HUES6 (cell line): ENCODE results near the gene CD74.
A peak's percentile ranks its signal among the peaks of the same experiment; 100 is the strongest.

Source experiments
- H3K27ac ChIP-seq: 2 replicates; pipeline ENCODE4 v1.7.0; 2013; ENCODE audit warnings: low read depth, mild to moderate bottlenecking, low read length, inconsistent platforms
- H3K27me3 ChIP-seq: 2 replicates; pipeline ENCODE4 v1.6.1; 2013; ENCODE audit warnings: low read length; ENCODE audit not compliant: control insufficient read depth, insufficient read depth
- H3K36me3 ChIP-seq: 2 replicates; pipeline ENCODE4 v1.6.1; 2013; ENCODE audit warnings: low read length; ENCODE audit not compliant: control insufficient read depth, insufficient read depth
- H3K4me1 ChIP-seq: 2 replicates; pipeline ENCODE4 v1.6.1; 2013; ENCODE audit warnings: low read length; ENCODE audit not compliant: control insufficient read depth, insufficient read depth
- H3K4me3 ChIP-seq: 2 replicates; pipeline ENCODE4 v1.5.1; 2013; ENCODE audit warnings: low read depth, low read length
- H3K9ac ChIP-seq: one replicate; pipeline ENCODE4 v1.6.1; 2013; ENCODE audit warnings: mild to moderate bottlenecking, low read length
- H3K9me3 ChIP-seq: 2 replicates; pipeline ENCODE4 v1.6.1; 2013; ENCODE audit warnings: low read depth, low read length; ENCODE audit not compliant: control insufficient read depth, insufficient read depth

Gene CD74

DNA sequence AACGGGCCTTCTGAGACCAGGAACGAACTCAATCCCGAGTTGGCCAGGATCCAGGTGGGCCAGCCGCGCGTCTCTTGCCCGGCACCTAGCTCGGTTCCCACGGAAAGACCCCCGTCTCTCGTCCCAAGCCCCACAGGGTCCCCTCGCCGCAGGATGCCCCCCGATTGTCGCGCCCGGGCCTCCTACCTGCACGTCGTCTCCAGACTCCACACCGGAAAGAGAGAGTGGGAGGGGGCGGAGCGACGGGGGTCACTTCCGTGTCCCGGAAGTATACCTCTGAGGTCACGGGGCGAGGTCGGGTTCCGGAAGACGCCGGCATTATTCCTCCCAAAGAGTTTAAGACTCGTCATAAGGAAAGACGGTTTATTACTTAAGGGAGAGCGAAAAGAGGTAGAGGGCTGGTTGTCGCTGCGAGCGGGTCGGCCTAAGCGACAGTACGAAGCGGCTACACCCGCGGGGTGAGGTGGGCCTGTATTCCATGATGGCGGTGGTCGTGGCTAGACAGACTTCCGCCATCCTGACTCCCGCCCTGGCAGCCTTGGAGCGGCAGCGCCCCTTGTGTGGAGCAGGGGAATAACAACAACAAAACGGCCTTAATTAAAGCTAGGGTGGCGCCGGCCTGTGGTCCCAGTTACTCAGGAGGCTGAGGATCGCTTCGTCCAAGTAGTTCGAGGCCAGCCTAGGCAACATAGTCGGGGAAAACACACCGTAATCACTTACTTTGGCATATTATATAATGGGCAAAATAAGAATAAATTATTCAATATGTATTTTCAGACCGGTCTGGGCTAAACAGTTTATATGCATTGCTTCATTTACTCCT lies 37.0 kb upstream of the CD74 start, which contains the start of gene RPS14:
Gene RPS14 (minus strand): TSS at position 223 of the 823 bp plus-strand sequence. CDS start 2,006 bp downstream, outside the sequence.
- H3K4me3 ChIP-seq, result peak within 1 kb of the TSS; percentile 85
- peaks cover 47% of the 10 kb centered on the region for H3K36me3 ChIP-seq
- H3K27ac ChIP-seq, result peak within 1 kb of the TSS; percentile 99
- no peaks in the 10 kb centered on the region for H3K27me3 ChIP-seq
- H3K9ac ChIP-seq, result peak within 1 kb of the TSS; percentile 99
- peaks cover 22% of the 10 kb centered on the region for H3K4me1 ChIP-seq
- H3K9me3 ChIP-seq, result no peaks in the 10 kb centered on the region

DNA sequence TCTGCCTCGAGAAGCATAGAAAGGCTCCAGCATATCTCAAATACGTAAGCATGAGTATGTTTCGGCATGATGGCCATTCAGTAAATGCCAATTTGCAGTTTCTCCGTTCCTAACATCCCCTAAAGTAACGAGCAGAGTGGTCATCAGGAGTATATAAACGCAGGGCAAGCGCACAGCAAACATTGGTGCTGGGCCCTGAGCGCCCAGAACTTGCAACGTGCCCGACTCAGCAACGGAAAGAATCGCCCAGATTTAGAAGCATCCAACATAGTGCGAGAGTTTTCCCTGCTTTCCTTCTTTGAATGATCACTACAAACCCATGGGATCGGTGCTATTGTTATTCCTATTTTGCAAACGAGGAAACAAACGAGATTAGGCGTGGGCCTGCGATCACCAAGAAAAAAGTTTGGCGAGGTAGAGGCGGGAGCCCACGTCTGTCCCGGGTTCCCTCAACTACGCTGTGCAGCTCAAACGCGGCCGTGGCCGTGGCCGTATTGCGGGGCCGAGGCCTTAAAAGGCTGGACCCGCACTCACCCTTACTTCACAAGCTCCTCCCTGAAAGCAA lies 36.3 kb upstream of the CD74 start:
- Histone ChIP-seq H3K9ac (peak overlapping the region; percentile 99), H3K27ac (peak overlapping the region; percentile 99), H3K27me3 (no peaks in the 10 kb centered on the region), H3K4me3 (peak overlapping the region; percentile 85), H3K9me3 (no peaks in the 10 kb centered on the region), H3K4me1 (peaks cover 15% of the 10 kb centered on the region; the same call in 1 of the 2 replicates), H3K36me3 (peaks cover 54% of the 10 kb centered on the region)

DNA sequence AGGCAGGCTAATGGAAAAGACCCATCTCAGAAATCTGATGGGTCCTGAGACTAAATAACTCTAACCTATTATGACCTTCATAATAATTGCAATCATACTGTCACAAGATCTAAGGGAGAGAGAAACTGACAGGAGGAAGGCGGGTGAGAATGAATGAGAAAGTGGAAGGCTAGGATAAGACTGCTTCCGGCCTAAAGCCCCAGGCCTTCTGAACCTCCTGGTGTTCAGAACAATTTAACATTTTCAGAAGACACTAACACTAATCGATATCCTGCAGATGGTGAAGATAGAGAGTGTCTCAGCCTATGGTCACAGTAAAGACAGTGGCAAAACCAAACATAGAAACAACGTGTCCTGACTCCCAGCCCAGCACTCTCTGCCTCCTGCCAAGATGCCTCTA lies 35.6 kb upstream of the CD74 start:
- Histone ChIP-seq H3K4me1 (peaks cover 8% of the 10 kb centered on the region; the same call in 1 of the 2 replicates), H3K4me3 (peak overlapping the region; percentile 85), H3K9me3 (no peaks in the 10 kb centered on the region), H3K36me3 (peaks cover 61% of the 10 kb centered on the region), H3K27me3 (no peaks in the 10 kb centered on the region), H3K9ac (peak overlapping the region; percentile 99), H3K27ac (peak overlapping the region; percentile 99)

DNA sequence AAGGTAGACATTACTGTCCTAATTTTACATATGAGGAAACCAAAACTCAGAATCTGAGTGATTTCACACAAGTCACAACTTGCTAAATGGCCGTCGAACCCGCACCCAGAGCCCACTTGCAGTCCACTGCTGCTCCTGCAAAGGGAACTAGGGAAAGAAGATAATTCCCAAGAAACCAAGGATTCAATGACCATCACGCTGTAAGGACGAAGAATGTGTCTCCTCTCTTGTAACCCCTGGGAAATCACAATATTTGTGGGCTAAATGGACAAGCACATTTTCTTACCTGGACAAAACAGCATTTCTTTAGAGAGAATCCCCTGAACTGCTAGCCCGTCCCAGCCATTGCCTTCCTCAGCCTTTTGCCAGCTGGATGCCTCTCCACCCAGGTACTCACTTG lies 34.5 kb upstream of the CD74 start:
- H3K9me3 ChIP-seq, result no peaks in the 10 kb centered on the region
- H3K4me3 ChIP-seq, result peak overlapping the region; percentile 85; the same call in 1 of the 2 replicates
- no peak overlapping the region for H3K27ac ChIP-seq
- H3K4me1 ChIP-seq, result peaks cover 10% of the 10 kb centered on the region; the same call in 1 of the 2 replicates
- peak overlapping the region; percentile 99 for H3K9ac ChIP-seq
- no peaks in the 10 kb centered on the region for H3K27me3 ChIP-seq
- H3K36me3 ChIP-seq, result peaks cover 65% of the 10 kb centered on the region

DNA sequence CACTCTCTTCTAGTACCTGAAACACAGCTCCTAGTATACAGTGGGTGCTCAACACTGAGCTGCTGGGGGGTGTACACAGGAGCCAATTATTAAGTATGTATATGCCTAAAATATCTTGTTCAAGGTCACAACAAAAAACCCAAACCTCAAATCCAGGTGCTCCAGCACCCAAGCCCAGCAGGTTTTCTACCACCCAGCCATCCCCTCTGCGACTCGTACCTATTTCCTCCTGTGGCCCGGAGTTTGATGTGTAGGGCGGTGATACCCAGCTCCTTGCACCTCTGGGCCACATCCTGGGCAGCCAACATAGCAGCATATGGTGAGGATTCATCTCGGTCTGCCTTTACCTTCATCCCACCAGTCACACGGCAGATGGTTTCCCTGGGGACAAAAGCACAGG lies 33.9 kb upstream of the CD74 start:
- peaks cover 65% of the 10 kb centered on the region for H3K36me3 ChIP-seq
- no peak overlapping the region for H3K27ac ChIP-seq
- peak overlapping the region; percentile 3 for H3K9ac ChIP-seq
- no peak overlapping the region for H3K4me3 ChIP-seq
- H3K27me3 ChIP-seq, result no peaks in the 10 kb centered on the region
- H3K9me3 ChIP-seq, result no peaks in the 10 kb centered on the region
- H3K4me1 ChIP-seq, result peaks cover 16% of the 10 kb centered on the region

DNA sequence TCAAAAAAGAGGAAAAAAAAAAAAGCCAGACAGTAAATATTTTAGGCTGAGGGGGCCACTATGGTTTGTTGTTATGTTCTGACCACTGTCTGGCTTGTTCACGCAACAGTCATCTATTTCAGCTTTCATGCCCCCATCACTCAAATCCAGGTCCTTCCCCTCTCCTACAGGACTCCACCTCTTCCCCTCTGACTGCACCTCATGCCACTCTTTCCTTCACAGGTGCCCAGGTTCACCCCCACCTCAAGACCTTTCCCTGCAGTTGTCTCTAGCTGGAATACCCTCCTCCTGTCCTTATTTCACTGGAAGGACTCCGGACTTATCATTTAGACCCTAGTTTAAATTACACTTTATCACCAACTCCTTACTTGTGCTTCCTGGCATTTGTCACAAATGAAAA lies 33.4 kb upstream of the CD74 start:
- Histone ChIP-seq H3K27me3 (no peaks in the 10 kb centered on the region), H3K36me3 (peaks cover 65% of the 10 kb centered on the region), H3K9ac (no peak overlapping the region), H3K4me1 (peaks cover 21% of the 10 kb centered on the region), H3K9me3 (no peaks in the 10 kb centered on the region), H3K27ac (no peak overlapping the region), H3K4me3 (no peak overlapping the region)

DNA sequence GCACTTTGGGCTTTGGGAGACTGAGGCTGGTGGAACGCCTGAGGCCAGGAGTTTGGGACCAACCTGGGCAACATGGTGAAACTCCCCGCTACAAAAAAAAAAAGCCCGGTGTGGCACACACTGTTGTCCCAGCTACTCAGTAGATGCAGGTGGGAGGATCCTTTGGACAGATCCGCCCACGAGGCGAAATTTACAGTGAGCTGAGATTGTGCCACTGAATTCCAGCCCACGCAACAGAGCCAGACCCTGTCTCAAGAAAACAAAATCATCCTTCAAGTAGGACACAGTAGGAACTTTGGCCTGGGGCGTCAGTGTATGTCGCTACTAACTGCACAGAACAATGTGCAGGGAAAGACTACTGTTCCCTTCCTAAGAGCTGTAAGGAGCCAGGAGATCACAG lies 32.1 kb upstream of the CD74 start:
- Histone ChIP-seq H3K27me3 (no peaks in the 10 kb centered on the region), H3K36me3 (peaks cover 65% of the 10 kb centered on the region), H3K9ac (no peak overlapping the region), H3K4me3 (no peak overlapping the region), H3K4me1 (peaks cover 22% of the 10 kb centered on the region), H3K9me3 (no peaks in the 10 kb centered on the region), H3K27ac (no peak overlapping the region)

DNA sequence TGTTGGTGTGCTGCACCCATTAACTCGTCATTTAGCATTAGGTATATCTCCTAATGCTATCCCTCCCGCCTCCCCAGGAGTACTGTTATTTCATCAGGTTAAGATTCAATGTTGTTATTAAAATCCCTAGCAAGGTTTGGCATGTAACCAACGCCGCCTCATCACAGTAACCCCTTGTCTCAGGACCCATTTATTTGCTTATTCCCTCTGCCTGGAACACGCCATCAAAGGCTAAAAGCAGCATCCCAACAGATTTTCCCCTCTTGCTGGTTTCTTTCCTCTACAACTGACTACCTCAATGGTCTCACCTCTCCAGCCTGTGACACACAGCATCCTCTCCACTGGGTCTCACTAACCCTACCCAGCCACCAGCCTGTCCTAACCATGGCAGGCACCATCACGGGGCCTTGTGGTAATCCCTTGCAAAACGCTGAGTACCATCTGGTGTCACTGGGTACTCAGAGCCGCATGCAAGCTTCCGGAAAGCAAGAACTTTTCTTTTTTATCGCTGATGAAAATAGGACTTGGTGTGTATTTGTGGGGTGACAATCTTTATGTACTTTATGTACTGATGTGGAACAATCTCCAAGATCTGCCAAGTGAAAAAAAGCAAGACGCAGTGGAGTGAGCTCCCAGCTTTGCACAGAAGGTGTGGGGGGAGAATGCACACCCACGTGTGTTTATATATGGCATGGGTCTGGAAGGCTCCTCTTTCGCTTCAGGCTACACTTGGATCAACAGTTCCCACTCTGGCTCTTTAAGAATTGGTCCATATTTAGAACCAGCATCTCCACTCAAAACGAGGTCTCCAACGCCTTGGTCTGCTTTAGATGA lies 30.7 kb upstream of the CD74 start:
- peaks cover 55% of the 10 kb centered on the region for H3K36me3 ChIP-seq
- H3K4me3 ChIP-seq, result no peak overlapping the region
- no peaks in the 10 kb centered on the region for H3K27me3 ChIP-seq
- H3K27ac ChIP-seq, result no peak overlapping the region
- H3K9ac ChIP-seq, result no peak overlapping the region
- no peaks in the 10 kb centered on the region for H3K9me3 ChIP-seq
- peaks cover 22% of the 10 kb centered on the region for H3K4me1 ChIP-seq

DNA sequence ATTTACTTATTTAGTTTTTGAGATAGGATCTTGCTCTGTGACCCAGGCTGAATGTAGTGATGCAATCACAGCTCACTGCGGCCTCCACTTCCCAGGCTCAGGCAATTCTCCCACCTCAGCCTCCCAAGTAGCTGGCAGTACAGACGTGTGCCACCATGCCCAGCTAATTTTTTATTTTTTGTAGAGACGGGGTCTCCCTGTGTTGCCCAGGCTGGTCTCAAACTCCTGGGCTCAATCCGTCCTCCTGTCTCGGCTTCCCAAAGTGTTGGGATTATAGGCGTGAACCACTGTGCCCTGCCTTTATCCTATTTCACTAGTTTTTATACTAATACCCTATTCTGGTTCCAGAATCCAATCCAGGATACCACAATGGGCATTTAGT lies 30.0 kb upstream of the CD74 start:
- Histone ChIP-seq H3K36me3 (peaks cover 48% of the 10 kb centered on the region), H3K27me3 (no peaks in the 10 kb centered on the region), H3K9me3 (no peaks in the 10 kb centered on the region), H3K4me1 (peaks cover 16% of the 10 kb centered on the region), H3K4me3 (no peak overlapping the region), H3K27ac (no peak overlapping the region), H3K9ac (no peak overlapping the region)

DNA sequence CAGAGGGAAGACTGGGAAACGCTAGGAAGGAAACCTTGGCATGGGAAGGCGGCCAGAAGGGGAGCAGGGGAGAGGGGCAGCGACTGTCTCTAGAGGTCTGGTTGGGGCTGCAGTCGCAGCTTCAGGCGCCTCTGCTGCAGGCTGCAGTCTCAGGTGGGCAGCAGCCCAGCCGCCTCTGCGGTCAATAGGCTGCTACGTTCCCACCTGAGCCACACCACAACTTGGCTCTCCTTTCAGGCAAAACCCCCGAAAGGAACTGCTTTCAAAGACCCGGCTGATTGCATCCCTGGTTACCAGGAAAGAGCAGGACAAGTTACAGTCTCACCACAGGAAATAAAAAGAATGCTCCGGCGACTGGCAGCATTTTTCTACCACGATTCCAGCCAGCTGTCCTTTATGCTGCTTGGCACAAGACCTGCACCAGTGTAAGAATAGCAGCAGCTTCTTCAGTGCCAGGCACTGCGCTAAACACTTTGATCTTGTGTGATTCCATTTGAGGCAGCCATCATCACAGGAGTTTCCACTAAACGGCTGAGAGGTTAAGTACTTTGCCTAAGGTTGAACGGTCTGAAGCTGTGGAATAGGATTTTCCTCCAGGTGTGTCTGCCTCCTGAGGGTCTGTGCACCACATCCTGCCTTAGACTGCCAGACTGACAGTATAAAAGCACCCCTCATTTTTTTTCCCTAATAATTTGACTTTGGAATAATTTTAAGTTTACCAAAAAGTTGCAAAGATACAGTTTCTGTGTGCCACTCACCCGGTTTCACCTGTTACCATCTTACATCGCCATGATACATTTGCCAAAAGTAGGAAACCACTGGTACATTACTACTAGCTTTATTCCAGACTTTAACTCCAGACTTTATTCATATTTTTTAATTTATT lies 29.3 kb upstream of the CD74 start:
- Histone ChIP-seq H3K36me3 (peaks cover 41% of the 10 kb centered on the region), H3K27ac (peak overlapping the region; percentile 24; the same call in 1 of the 2 replicates), H3K9me3 (no peaks in the 10 kb centered on the region), H3K4me1 (peaks cover 14% of the 10 kb centered on the region), H3K4me3 (no peak overlapping the region), H3K9ac (peak overlapping the region; percentile 41), H3K27me3 (no peaks in the 10 kb centered on the region)
